ENCODE measurements around the gene TECTB. TPM values are rescaled to one million over a fixed set of nuclear protein-coding genes. Genes with fewer than 3 reads are reported as not detected.

TECTB gene
- total and polyA plus RNA-seq, 4 donors: not detected

DNA sequence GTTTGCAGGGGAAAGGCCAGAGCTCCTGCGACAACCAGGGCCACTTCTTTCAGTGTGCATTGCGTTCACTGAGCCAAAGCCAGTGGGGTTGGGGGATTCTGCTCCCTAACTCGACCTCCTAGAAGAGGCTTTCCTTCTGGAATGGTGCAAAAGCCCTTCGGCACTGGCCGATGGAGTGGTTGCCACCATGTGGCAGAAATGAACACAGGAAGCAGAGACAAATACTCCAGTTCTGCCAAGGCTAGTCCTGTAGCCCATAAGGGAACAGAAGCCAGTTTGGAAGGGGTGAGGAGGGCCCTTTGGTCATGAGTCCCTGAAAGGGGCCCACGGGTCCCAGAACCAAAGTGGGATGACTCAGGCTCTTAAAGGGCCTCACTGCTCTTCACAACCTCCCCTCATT, 61.1 kb downstream of the TECTB start:
- no peaks in the 10 kb centered on the region for H3K36me3 ChIP-seq (ENCODE audit: control insufficient read depth in 1 of 2, insufficient read depth in 2 of 2, low read length in 1 of 2)
- no peak for DNase-seq
- no peak for ATAC-seq (ENCODE audit: low FRiP score)
- no peak overlapping the region for H3K4me3 ChIP-seq (ENCODE audit: low read length in 2 of 2)
- no peaks in the 10 kb centered on the region for H3K9me3 ChIP-seq (ENCODE audit: control insufficient read depth, low read length)
- intact Hi-C loops (cut with DNase I): no loop called here
- no peaks in the 10 kb centered on the region for H3K4me1 ChIP-seq (ENCODE audit: control insufficient read depth in 1 of 2, insufficient read depth in 2 of 2, low read length in 2 of 2)
- WGBS, 2 donors: 75 to 80% methylated on average over 6 of the region's 6 CpGs
- no peaks in the 10 kb centered on the region for H3K27me3 ChIP-seq (ENCODE audit: control insufficient read depth in 1 of 2, insufficient read depth in 2 of 2, low read length in 1 of 2)
- no peak overlapping the region for H3K27ac ChIP-seq (ENCODE audit: low read depth in 1 of 2, low read length in 2 of 2)

DNA sequence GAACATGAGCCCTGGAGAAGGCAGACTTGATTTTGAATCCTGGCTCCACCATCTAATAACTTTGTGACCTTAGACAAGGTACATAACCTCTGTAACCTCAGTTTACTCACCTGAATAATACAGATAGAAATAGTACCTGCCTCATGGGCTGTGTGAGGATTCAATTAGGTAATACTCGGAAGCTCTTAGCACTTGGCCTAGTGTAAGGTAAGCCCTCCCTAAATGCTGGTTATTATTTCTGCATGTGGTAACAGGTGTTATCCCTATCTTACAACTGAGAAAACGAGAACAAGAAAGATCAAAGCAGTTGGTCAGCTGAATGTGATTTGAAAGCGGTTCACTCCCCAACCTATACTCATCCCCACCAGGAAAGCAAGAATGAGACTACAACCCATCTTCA, 62.0 kb downstream of the TECTB start:
- ATAC-seq (ENCODE audit: low FRiP score): no peak
- 52 to 94% methylated on average over 3 of the region's 3 CpGs for WGBS, 2 donors
- H3K4me3 ChIP-seq (ENCODE audit: low read length in 2 of 2): no peak overlapping the region

DNA sequence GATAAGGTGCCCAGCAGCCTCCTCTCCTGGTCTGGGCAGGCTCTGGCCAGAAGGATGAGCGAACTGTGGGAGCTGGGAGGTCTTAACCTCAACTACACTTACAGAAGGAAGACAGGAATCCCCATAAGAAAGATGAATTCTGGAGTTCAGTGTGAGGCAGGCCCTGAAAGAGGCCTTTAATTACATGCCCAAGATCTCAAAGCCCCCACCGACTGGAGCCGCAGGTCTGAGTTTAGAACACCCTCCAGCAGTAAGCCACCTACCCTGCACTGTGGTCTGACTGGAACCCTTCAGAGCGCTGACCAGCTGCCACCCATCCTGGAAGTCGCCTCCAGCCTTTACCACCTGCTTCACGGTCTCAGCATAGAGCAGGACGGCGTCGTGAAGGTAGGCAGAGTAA, 62.5 kb downstream of the TECTB start:
- ATAC-seq (ENCODE audit: low FRiP score): no peak
- no peak for DNase-seq

More for the DNA sequence above, 62.0 kb downstream of the TECTB start:
- Histone ChIP-seq H3K27ac (ENCODE audit: low read depth in 1 of 2, low read length in 2 of 2) (no peak overlapping the region), H3K9me3 (ENCODE audit: control insufficient read depth, low read length) (no peaks in the 10 kb centered on the region), H3K27me3 (ENCODE audit: control insufficient read depth in 1 of 2, insufficient read depth in 2 of 2, low read length in 1 of 2) (no peaks in the 10 kb centered on the region), H3K4me1 (ENCODE audit: control insufficient read depth in 1 of 2, insufficient read depth in 2 of 2, low read length in 2 of 2) (no peaks in the 10 kb centered on the region), H3K36me3 (ENCODE audit: control insufficient read depth in 1 of 2, insufficient read depth in 2 of 2, low read length in 1 of 2) (no peaks in the 10 kb centered on the region)
- no peak for DNase-seq
- intact Hi-C loops (cut with DNase I): no loop called here

DNA sequence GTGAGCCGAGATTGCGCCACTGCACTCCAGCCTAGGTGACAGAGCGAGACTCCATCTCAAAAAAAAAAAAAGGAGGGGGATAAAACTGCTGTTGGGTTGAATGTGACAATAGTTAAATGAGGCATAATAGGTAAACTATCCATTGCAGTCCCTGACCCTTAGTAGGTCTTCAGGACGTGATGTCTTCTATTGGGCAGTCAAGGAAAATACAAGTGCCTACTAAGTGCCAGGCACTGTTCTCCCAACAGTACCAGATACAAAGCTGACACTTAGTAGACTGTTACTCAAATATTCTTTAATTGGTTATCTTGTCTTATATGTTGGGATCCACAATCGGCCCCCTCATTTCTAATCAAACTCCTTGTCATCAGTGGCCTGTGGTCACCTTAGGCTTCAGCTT, 63.6 kb downstream of the TECTB start:
- H3K27me3 ChIP-seq (ENCODE audit: control insufficient read depth in 1 of 2, insufficient read depth in 2 of 2, low read length in 1 of 2): no peaks in the 10 kb centered on the region
- intact Hi-C loops (cut with DNase I): no loop called here
- 84 to 87% methylated on average over 5 of the region's 5 CpGs for WGBS, 2 donors
- no peaks in the 10 kb centered on the region for H3K36me3 ChIP-seq (ENCODE audit: control insufficient read depth in 1 of 2, insufficient read depth in 2 of 2, low read length in 1 of 2)
- no peak overlapping the region for H3K27ac ChIP-seq (ENCODE audit: low read depth in 1 of 2, low read length in 2 of 2)
- H3K9me3 ChIP-seq (ENCODE audit: control insufficient read depth, low read length): no peaks in the 10 kb centered on the region
- DNase-seq: no peak
- no peaks in the 10 kb centered on the region for H3K4me1 ChIP-seq (ENCODE audit: control insufficient read depth in 1 of 2, insufficient read depth in 2 of 2, low read length in 2 of 2)
- no peak for ATAC-seq (ENCODE audit: low FRiP score)
- H3K4me3 ChIP-seq (ENCODE audit: low read length in 2 of 2): no peak overlapping the region

More for the DNA sequence above, 62.5 kb downstream of the TECTB start:
- Histone ChIP-seq H3K27me3 (ENCODE audit: control insufficient read depth in 1 of 2, insufficient read depth in 2 of 2, low read length in 1 of 2) (no peaks in the 10 kb centered on the region), H3K4me3 (ENCODE audit: low read length in 2 of 2) (no peak overlapping the region), H3K4me1 (ENCODE audit: control insufficient read depth in 1 of 2, insufficient read depth in 2 of 2, low read length in 2 of 2) (no peaks in the 10 kb centered on the region), H3K27ac (ENCODE audit: low read depth in 1 of 2, low read length in 2 of 2) (no peak overlapping the region), H3K36me3 (ENCODE audit: control insufficient read depth in 1 of 2, insufficient read depth in 2 of 2, low read length in 1 of 2) (no peaks in the 10 kb centered on the region), H3K9me3 (ENCODE audit: control insufficient read depth, low read length) (no peaks in the 10 kb centered on the region)
- WGBS, 2 donors: 90 to 94% methylated on average over 9 of the region's 9 CpGs
- intact Hi-C loops (cut with DNase I): no loop called here

DNA sequence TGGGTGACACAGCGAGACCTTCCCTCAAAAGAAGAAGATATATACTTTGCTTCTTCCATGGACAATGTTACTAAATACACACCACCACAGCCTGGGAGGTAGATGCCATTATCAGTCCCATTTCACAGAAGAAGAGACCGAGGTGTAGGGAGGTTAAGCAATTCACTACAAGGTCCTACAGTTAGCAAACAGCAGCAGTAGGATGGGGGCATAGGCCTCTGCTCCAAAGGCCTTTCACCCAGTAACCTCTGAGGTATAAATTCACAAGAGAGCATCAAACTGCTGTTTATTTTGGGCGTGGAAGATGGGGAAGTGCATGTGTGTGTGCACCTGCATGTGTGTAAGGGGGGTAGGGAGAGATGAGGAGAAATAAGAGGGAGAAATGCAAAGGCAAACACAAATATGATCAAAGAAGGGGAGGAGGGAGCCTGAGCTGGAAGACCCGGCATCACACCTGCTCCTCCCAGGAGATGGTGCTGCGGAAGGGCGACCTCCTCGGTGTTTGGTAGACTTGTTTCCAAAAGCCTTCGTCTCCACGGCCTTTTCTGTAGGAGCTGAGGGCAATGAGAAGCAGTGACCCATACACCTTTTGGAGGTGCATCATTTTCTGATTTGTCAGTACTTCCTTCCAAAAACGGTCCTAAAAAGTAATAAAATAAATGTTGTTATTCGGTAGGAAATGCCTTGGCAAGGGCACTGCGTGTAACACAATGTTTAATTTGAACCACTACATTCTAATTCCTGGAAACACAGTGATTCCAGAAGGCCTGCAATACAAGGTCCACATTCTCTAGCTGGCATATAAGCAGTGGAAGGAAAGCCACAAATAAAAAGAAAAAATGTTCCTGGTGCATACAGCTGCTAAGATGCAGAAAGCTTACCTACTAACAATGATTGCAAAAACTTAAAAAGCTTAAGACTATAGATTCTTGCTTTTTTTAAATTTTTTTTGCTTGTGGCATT, 64.8 kb downstream of the TECTB start:
- H3K4me3 ChIP-seq (ENCODE audit: low read length in 2 of 2): no peak overlapping the region
- no peaks in the 10 kb centered on the region for H3K9me3 ChIP-seq (ENCODE audit: control insufficient read depth, low read length)
- no peak for DNase-seq
- no peaks in the 10 kb centered on the region for H3K4me1 ChIP-seq (ENCODE audit: control insufficient read depth in 1 of 2, insufficient read depth in 2 of 2, low read length in 2 of 2)
- H3K27me3 ChIP-seq (ENCODE audit: control insufficient read depth in 1 of 2, insufficient read depth in 2 of 2, low read length in 1 of 2): no peaks in the 10 kb centered on the region
- no peak overlapping the region for H3K27ac ChIP-seq (ENCODE audit: low read depth in 1 of 2, low read length in 2 of 2)
- no peak for ATAC-seq (ENCODE audit: low FRiP score)
- intact Hi-C loops (cut with DNase I): no loop called here
- 71 to 73% methylated on average over 12 of the region's 12 CpGs for WGBS, 2 donors
- H3K36me3 ChIP-seq (ENCODE audit: control insufficient read depth in 1 of 2, insufficient read depth in 2 of 2, low read length in 1 of 2): no peaks in the 10 kb centered on the region

DNA sequence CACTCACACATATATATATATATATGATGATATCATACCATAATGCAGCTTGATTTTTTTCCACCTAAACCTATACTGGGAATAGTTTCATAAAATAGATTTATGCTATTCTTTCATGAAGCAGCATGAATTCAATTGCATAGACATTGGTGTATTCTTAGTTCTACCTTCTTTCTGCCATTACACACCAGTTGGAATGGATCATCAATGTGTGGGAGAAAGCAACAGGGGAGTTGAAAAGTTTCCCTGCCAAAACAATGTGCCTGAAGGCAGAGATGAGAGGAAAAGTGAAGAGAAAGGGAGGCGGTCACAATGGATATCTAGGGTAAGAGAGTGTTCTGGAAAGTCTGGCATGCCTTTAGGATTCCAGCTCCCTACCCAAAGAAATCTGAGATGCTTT, 65.6 kb downstream of the TECTB start:
- Histone ChIP-seq H3K27ac (ENCODE audit: low read depth in 1 of 2, low read length in 2 of 2) (no peak overlapping the region), H3K36me3 (ENCODE audit: control insufficient read depth in 1 of 2, insufficient read depth in 2 of 2, low read length in 1 of 2) (no peaks in the 10 kb centered on the region), H3K9me3 (ENCODE audit: control insufficient read depth, low read length) (no peaks in the 10 kb centered on the region), H3K4me3 (ENCODE audit: low read length in 2 of 2) (no peak overlapping the region), H3K27me3 (ENCODE audit: control insufficient read depth in 1 of 2, insufficient read depth in 2 of 2, low read length in 1 of 2) (no peaks in the 10 kb centered on the region), H3K4me1 (ENCODE audit: control insufficient read depth in 1 of 2, insufficient read depth in 2 of 2, low read length in 2 of 2) (peaks cover 0 to 2% of the 10 kb centered on the region in 2 donors)
- WGBS, 2 donors: 94 to 100% methylated on average over 1 of the region's 1 CpG
- DNase-seq (no peak), ATAC-seq (ENCODE audit: low FRiP score) (no peak)
- intact Hi-C loops (cut with DNase I): no loop called here

DNA sequence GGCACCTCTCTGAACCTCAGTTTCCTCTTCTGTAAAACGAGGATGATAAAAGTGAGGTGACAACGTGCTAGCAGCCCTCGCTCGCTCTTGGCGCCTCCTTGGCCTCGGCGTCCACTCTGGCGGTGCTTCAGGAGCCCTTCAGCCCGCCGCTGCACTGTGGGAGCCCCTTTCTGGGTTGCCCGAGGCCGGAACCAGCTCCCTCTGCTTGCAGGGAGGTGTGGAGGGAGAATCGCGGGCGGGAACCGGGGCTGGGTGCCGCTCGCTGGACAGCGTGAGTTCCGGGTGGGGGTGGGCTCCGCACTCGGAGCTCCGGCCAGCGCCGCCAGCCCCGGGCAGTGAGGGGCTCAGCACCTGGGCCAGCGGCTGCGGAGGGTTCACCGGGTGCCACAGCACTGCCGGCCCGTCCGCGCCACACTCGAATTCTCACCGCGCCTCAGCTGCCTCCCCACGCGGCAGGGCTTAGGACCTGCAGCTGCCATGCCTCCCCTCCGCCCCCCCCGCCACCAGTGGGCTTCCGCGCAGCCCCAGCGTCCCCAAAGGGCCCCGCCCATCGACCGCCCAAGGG, 66.4 kb downstream of the TECTB start:
- WGBS, 2 donors: 93 to 95% methylated on average over 46 of the region's 46 CpGs
- DNase-seq (no peak), ATAC-seq (ENCODE audit: low FRiP score) (no peak)
- Histone ChIP-seq H3K27me3 (ENCODE audit: control insufficient read depth in 1 of 2, insufficient read depth in 2 of 2, low read length in 1 of 2) (no peaks in the 10 kb centered on the region), H3K4me3 (ENCODE audit: low read length in 2 of 2) (no peak overlapping the region), H3K36me3 (ENCODE audit: control insufficient read depth in 1 of 2, insufficient read depth in 2 of 2, low read length in 1 of 2) (no peaks in the 10 kb centered on the region), H3K9me3 (ENCODE audit: control insufficient read depth, low read length) (no peaks in the 10 kb centered on the region), H3K4me1 (ENCODE audit: control insufficient read depth in 1 of 2, insufficient read depth in 2 of 2, low read length in 2 of 2) (peaks cover 0 to 2% of the 10 kb centered on the region in 2 donors), H3K27ac (ENCODE audit: low read depth in 1 of 2, low read length in 2 of 2) (no peak overlapping the region)
- intact Hi-C loops (cut with DNase I): no loop called here

GRCh38 chr10:112351146-112351545, 67.9 kb downstream of the TECTB start:
- H3K27ac ChIP-seq (ENCODE audit: low read depth in 1 of 2, low read length in 2 of 2): no peak overlapping the region
- no peak for ATAC-seq (ENCODE audit: low FRiP score)
- H3K4me1 ChIP-seq (ENCODE audit: control insufficient read depth in 1 of 2, insufficient read depth in 2 of 2, low read length in 2 of 2): peaks cover 0 to 2% of the 10 kb centered on the region in 2 donors
- no peaks in the 10 kb centered on the region for H3K36me3 ChIP-seq (ENCODE audit: control insufficient read depth in 1 of 2, insufficient read depth in 2 of 2, low read length in 1 of 2)
- 81 to 89% methylated on average over 8 of the region's 8 CpGs for WGBS, 2 donors
- H3K4me3 ChIP-seq (ENCODE audit: low read length in 2 of 2): no peak overlapping the region
- no peaks in the 10 kb centered on the region for H3K27me3 ChIP-seq (ENCODE audit: control insufficient read depth in 1 of 2, insufficient read depth in 2 of 2, low read length in 1 of 2)
- no peaks in the 10 kb centered on the region for H3K9me3 ChIP-seq (ENCODE audit: control insufficient read depth, low read length)
- DNase-seq: no peak
- intact Hi-C loops (cut with DNase I): no loop called here

DNA sequence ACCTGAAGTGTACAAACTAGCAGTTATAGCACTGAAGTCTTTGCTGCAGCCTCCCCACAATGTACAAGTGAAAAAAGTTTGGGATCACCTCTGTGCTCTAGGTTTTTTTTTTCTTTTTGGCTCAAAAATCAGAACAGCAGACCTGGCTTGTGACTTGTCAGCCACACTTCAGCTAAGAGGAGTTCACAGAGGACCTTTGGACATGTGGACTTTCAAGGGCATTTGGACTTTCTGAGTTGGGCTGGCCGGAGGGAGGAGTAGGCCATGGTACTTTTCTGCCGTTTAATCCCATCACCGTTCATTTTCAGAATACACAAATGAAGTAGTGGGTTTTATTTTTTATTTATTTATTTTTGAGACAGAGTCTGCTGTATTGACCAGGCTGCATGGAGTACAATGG, 68.8 kb downstream of the TECTB start:
- Histone ChIP-seq H3K9me3 (ENCODE audit: control insufficient read depth, low read length) (no peaks in the 10 kb centered on the region), H3K4me1 (ENCODE audit: control insufficient read depth in 1 of 2, insufficient read depth in 2 of 2, low read length in 2 of 2) (peaks cover 0 to 2% of the 10 kb centered on the region in 2 donors), H3K27ac (ENCODE audit: low read depth in 1 of 2, low read length in 2 of 2) (no peak overlapping the region), H3K36me3 (ENCODE audit: control insufficient read depth in 1 of 2, insufficient read depth in 2 of 2, low read length in 1 of 2) (no peaks in the 10 kb centered on the region), H3K4me3 (ENCODE audit: low read length in 2 of 2) (no peak overlapping the region), H3K27me3 (ENCODE audit: control insufficient read depth in 1 of 2, insufficient read depth in 2 of 2, low read length in 1 of 2) (no peaks in the 10 kb centered on the region)
- DNase-seq (no peak), ATAC-seq (ENCODE audit: low FRiP score) (no peak)
- intact Hi-C loops (cut with DNase I): no loop called here
- 79 to 80% methylated on average over 3 of the region's 3 CpGs for WGBS, 2 donors
